ENCODE data around the gene EFHC1.

DNA sequence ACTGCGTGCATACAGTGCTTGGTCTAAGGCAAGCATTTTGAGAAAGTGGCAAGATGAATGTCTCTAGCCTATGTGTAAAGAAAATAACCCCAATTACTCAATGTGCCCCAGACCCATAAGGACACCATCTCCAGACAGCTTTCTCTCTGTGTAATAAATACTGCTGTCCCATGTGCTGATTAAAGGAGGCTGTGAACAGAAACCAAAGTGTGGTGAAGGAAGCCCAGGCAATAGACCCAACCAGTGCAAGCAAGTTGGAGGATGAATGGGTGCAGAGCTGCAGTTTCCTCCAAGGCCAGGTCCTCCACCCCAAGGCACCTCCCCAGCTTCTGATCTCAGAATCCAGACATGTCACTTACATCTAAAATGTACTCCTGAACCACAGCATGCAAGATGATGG, 96.1 kb downstream of the EFHC1 start:
- TF ChIP-seq, protein P1, sequence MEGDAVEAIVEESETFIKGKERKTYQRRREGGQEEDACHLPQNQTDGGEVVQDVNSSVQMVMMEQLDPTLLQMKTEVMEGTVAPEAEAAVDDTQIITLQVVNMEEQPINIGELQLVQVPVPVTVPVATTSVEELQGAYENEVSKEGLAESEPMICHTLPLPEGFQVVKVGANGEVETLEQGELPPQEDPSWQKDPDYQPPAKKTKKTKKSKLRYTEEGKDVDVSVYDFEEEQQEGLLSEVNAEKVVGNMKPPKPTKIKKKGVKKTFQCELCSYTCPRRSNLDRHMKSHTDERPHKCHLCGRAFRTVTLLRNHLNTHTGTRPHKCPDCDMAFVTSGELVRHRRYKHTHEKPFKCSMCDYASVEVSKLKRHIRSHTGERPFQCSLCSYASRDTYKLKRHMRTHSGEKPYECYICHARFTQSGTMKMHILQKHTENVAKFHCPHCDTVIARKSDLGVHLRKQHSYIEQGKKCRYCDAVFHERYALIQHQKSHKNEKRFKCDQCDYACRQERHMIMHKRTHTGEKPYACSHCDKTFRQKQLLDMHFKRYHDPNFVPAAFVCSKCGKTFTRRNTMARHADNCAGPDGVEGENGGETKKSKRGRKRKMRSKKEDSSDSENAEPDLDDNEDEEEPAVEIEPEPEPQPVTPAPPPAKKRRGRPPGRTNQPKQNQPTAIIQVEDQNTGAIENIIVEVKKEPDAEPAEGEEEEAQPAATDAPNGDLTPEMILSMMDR (IDR thresholded peaks at IDR 0.05), result no peak
- no peak for TF ChIP-seq POLR2A (IDR thresholded peaks at IDR 0.05)
